Right lobe of liver (tissue), 4 donors: ENCODE measurements around the gene F2R.

Source experiments
- POLR2A ChIP-seq: fragments of 450-650 bp; IDR thresholded peaks from one replicate; pipeline ENCODE4 v1.6.1; 2017; ENCODE audit warnings: antibody characterized with exemption, mild to moderate bottlenecking
- TF ChIP-seq, protein P1 (sequence below), 4 donors: fragments of 200-600 bp in 3 of 4; fragments of 450-650 bp in 1 of 4; IDR thresholded peaks; one replicate each; pipeline versions ENCODE4 v1.5.1 to v1.8.0; 2016 to 2022; ENCODE audit warnings: antibody characterized with exemption in 4 of 4, mild to moderate bottlenecking in 2 of 4
- donor health status: DM: no; HTN: no; CAD: no.
- donor health status: DM: no; HTN: no; CAD: no.
- donor health status: DM: no; HTN: yes; CAD: no.

GRCh38 chr5:76688212-76688611 lies 27.7 kb upstream of the F2R start:
- TF ChIP-seq, protein P1, sequence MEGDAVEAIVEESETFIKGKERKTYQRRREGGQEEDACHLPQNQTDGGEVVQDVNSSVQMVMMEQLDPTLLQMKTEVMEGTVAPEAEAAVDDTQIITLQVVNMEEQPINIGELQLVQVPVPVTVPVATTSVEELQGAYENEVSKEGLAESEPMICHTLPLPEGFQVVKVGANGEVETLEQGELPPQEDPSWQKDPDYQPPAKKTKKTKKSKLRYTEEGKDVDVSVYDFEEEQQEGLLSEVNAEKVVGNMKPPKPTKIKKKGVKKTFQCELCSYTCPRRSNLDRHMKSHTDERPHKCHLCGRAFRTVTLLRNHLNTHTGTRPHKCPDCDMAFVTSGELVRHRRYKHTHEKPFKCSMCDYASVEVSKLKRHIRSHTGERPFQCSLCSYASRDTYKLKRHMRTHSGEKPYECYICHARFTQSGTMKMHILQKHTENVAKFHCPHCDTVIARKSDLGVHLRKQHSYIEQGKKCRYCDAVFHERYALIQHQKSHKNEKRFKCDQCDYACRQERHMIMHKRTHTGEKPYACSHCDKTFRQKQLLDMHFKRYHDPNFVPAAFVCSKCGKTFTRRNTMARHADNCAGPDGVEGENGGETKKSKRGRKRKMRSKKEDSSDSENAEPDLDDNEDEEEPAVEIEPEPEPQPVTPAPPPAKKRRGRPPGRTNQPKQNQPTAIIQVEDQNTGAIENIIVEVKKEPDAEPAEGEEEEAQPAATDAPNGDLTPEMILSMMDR (IDR thresholded peaks at IDR 0.05), result no peak
- TF ChIP-seq POLR2A, result no peak
